ENCODE measurements around the gene REP15.

DNA sequence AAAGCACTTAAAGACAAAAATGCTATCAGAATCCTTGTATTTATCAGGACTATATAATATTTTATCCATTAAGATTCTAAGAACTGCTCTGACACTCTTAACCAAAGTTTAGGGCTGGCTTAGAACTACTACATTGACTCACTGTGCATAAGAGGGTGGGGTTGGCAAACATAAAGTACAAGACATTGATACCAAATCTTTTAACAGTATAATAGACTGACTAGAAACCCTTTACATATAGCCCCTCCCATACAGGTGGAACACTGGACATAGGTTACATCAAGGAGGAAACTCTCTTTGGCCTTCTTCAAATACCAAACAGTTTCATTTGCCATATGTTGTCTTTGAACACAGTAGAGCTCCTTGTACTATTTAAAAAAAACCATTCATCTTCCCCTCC is 15.6 kb upstream of the REP15 start:
- TF ChIP-seq CTCF (conservative IDR thresholded peaks at IDR 0.05) (no peak), EZH2 (IDR thresholded peaks at IDR 0.05; ENCODE audit: low read depth) (no peak)
